ENCODE measurements around the gene PIK3C3. TPM values are rescaled to one million over a fixed set of nuclear protein-coding genes. Genes with fewer than 3 reads are reported as not detected.

Gene PIK3C3
- polyA plus RNA-seq (ENCODE audit: insufficient read length), result 33.9 TPM

- DNase-seq (ENCODE audit: low read depth), result peak; percentile 98
These were observed at the start of gene PIK3C3 for GRCh38 chr18:41954827-41955613. Gene PIK3C3, plus strand, starts transcription at chr18:41955234. Its CDS starts 58 bp downstream, at chr18:41955292.

- DNase-seq (ENCODE audit: low read depth), result no peak
These were observed 49.1 kb upstream of the PIK3C3 start for GRCh38 chr18:41905786-41906527.

GRCh38 chr18:41906528-41907146, 48.4 kb upstream of the PIK3C3 start:
- peak; percentile 8 for DNase-seq (ENCODE audit: low read depth)

- DNase-seq (ENCODE audit: low read depth), result no peak
These were observed 37.9 kb upstream of the PIK3C3 start for GRCh38 chr18:41917181-41917580.

GRCh38 chr18:41921770-41922169, 33.3 kb upstream of the PIK3C3 start:
- DNase-seq (ENCODE audit: low read depth), result no peak

- no peak for DNase-seq (ENCODE audit: low read depth)
These were observed 32.9 kb upstream of the PIK3C3 start for GRCh38 chr18:41922176-41922575.

GRCh38 chr18:41922841-41923240, 32.2 kb upstream of the PIK3C3 start:
- no peak for DNase-seq (ENCODE audit: low read depth)

GRCh38 chr18:41923446-41923845, 31.6 kb upstream of the PIK3C3 start:
- no peak for DNase-seq (ENCODE audit: low read depth)

GRCh38 chr18:41928581-41928980, 26.5 kb upstream of the PIK3C3 start:
- no peak for DNase-seq (ENCODE audit: low read depth)

GRCh38 chr18:41932899-41933298, 22.1 kb upstream of the PIK3C3 start:
- no peak for DNase-seq (ENCODE audit: low read depth)

GRCh38 chr18:41933778-41934177, 21.3 kb upstream of the PIK3C3 start:
- DNase-seq (ENCODE audit: low read depth), result no peak

- no peak for DNase-seq (ENCODE audit: low read depth)
These were observed 18.4 kb upstream of the PIK3C3 start for GRCh38 chr18:41936471-41937134.

GRCh38 chr18:41938445-41938844, 16.6 kb upstream of the PIK3C3 start:
- no peak for DNase-seq (ENCODE audit: low read depth)

GRCh38 chr18:41939326-41939725, 15.7 kb upstream of the PIK3C3 start:
- DNase-seq (ENCODE audit: low read depth), result no peak

- DNase-seq (ENCODE audit: low read depth), result no peak
These were observed 14.4 kb upstream of the PIK3C3 start for GRCh38 chr18:41940506-41941215.

- DNase-seq (ENCODE audit: low read depth), result no peak
These were observed 12.8 kb upstream of the PIK3C3 start for GRCh38 chr18:41942254-41942653.

GRCh38 chr18:41948544-41949110, 6.4 kb upstream of the PIK3C3 start:
- no peak for DNase-seq (ENCODE audit: low read depth)

- DNase-seq (ENCODE audit: low read depth), result no peak
These were observed 5.7 kb upstream of the PIK3C3 start for GRCh38 chr18:41949206-41949920.

GRCh38 chr18:41955688-41956087, 654 bp downstream of the PIK3C3 start:
- no peak for DNase-seq (ENCODE audit: low read depth)

- no peak for DNase-seq (ENCODE audit: low read depth)
These were observed 4.0 kb downstream of the PIK3C3 start for GRCh38 chr18:41959045-41959444.
